Prostate gland (tissue), 2 donors: Measurements from ENCODE around the gene HNRNPC.

Experiments
- CTCF ChIP-seq, 4 experiments: fragments of 200-600 bp in 2 of 4; fragments of 450-650 bp in 2 of 4; sonication (generic) in 2 of 4; IDR thresholded peaks; 1 replicate in 3 of 4; 2 replicates in 1 of 4; pipeline ENCODE4 v1.5.1; 2016 to 2019; ENCODE audit warnings: antibody characterized with exemption in 4 of 4, mild to moderate bottlenecking in 2 of 4, moderate library complexity in 2 of 4
- POLR2AphosphoS5 ChIP-seq: sonication (generic); formaldehyde crosslinking; IDR thresholded peaks from one replicate; pipeline ENCODE4 v1.6.1; 2017; ENCODE audit warnings: antibody characterized with exemption

GRCh38 chr14:21203470-21204166, 65.6 kb downstream of the HNRNPC start:
- TF ChIP-seq POLR2AphosphoS5 (no peak), CTCF (IDR thresholded peaks at IDR 0.05) (no peak)
